K562 (cell line): ENCODE measurements around the gene SLC25A11. TPM values are rescaled to one million over a fixed set of nuclear protein-coding genes. Genes with fewer than 3 reads are reported as not detected.

Experiments used
- ATAC-seq: fragments of 200-7000 bp; cut with Tn5 transposase; 3 replicates; pipeline ENCODE4 v1.9.1; 2020; ENCODE audit warnings: moderate library complexity
- BruUV-seq: library from RNA; stranded (reverse); fragments of 400-500 nt; replicated peaks from 2 replicates; lab custom pipeline; 2021; lab: Mats Ljungman, UMichigan
- CTCF ChIA-PET: fragments of 300-600 bp; formaldehyde crosslinking; extraction: SDS; loops from one replicate; lab custom pipeline; 2021; ENCODE audit warnings: low intra/inter-chr PET ratio; lab: Yijun Ruan, JAX
- POLR2A ChIA-PET: fragments of 300-600, 350-650 bp; sonication (Branson Sonifier 250); formaldehyde crosslinking; extraction: SDS; loops from one replicate; lab custom pipeline; 2021; ENCODE audit warnings: antibody characterized with exemption, inconsistent platforms; lab: Yijun Ruan, JAX
- DNase-seq, 4 experiments: peaks; one replicate each; pipeline versions ENCODE4 v3.0.0 to v3.0.0-alpha.2; 2011 to 2018; ENCODE audit warnings: low spot score in 3 of 4, mixed read lengths in 3 of 4; ENCODE audit errors: extremely low read depth in 1 of 4
- FAIRE-seq: peaks from 2 replicates; lab custom pipeline; 2011; peaks lifted over from hg19 to GRCh38; lab: Jason Lieb, UNC
- H2AFZ ChIP-seq: 2 replicates; pipeline ENCODE4 v1.6.0; 2011; ENCODE audit warnings: low read depth, low read length, control low read depth, inconsistent platforms
- H3K27ac ChIP-seq: fragments of 200-600 bp; 3 replicates; pipeline ENCODE4 v1.8.0; 2011; ENCODE audit warnings: low read depth, mild to moderate bottlenecking, control low read depth, inconsistent platforms, low read length, moderate library complexity, mixed read lengths; ENCODE audit errors: extremely low read depth
- H3K27me3 ChIP-seq, 2 experiments: fragments of 300-600 bp in 1 of 2; 2 replicates in 1 of 2; 3 replicates in 1 of 2; pipeline versions ENCODE4 v1.6.0 to v1.8.0; 2011; ENCODE audit warnings: inconsistent platforms in 2 of 2, low read length in 2 of 2, mild to moderate bottlenecking in 1 of 2, mixed read lengths in 1 of 2, moderate library complexity in 1 of 2; ENCODE audit not compliant: control insufficient read depth in 2 of 2, insufficient read depth in 2 of 2
- H3K36me3 ChIP-seq: fragments of 300-600 bp; 3 replicates; pipeline ENCODE4 v1.8.0; 2011; ENCODE audit warnings: mild to moderate bottlenecking, low read length, inconsistent platforms; ENCODE audit not compliant: control insufficient read depth, insufficient read depth
- H3K4me1 ChIP-seq, 2 experiments: fragments of 200-600 bp in 1 of 2; replicated peaks in 1 of 2; 2 replicates in 1 of 2; 3 replicates in 1 of 2; pipeline versions ENCODE4 v1.5.1 to v1.8.0; 2011; ENCODE audit warnings: inconsistent platforms in 2 of 2, low read length in 2 of 2, mild to moderate bottlenecking in 1 of 2, mixed read lengths in 1 of 2, moderate library complexity in 1 of 2; ENCODE audit not compliant: control insufficient read depth in 2 of 2, insufficient read depth in 2 of 2
- H3K4me2 ChIP-seq: 2 replicates; pipeline ENCODE4 v1.6.1; 2011; ENCODE audit warnings: low read length, control low read depth, inconsistent platforms, mixed read lengths; ENCODE audit not compliant: insufficient read depth
- H3K4me3 ChIP-seq: fragments of 200-600 bp; sonication (generic), shearing (Covaris generic); 2 replicates; pipeline ENCODE4 v1.5.1; 2016; ENCODE audit warnings: control low read depth, inconsistent platforms
- H3K79me2 ChIP-seq: fragments of 200-600 bp; 3 replicates; pipeline ENCODE4 v1.8.0; 2011; ENCODE audit warnings: low read length, inconsistent platforms; ENCODE audit not compliant: control insufficient read depth, insufficient read depth
- H3K9ac ChIP-seq, 2 experiments: 2 replicates each; pipeline versions ENCODE4 v1.6.0 to v1.6.1; 2011; ENCODE audit warnings: low read depth in 2 of 2, low read length in 2 of 2, control low read depth in 1 of 2, inconsistent platforms in 1 of 2, mild to moderate bottlenecking in 1 of 2, mixed read lengths in 1 of 2; ENCODE audit not compliant: insufficient read depth in 1 of 2
- H3K9me1 ChIP-seq: one replicate; pipeline ENCODE4 v1.6.0; 2011; ENCODE audit warnings: inconsistent platforms, mild to moderate bottlenecking, low read length, moderate library complexity; ENCODE audit not compliant: control insufficient read depth, insufficient read depth
- H3K9me3 ChIP-seq: replicated peaks from 2 replicates; pipeline ENCODE4 v1.5.1; 2011; ENCODE audit warnings: low read depth, low read length, inconsistent platforms; ENCODE audit not compliant: control insufficient read depth, insufficient read depth
- H4K20me1 ChIP-seq: replicated peaks from 2 replicates; pipeline ENCODE4 v1.6.1; 2011; ENCODE audit warnings: low read length, inconsistent platforms, mixed read lengths; ENCODE audit not compliant: control insufficient read depth, insufficient read depth
- CEBPZ ChIP-seq: fragments of 150-350 bp; IDR thresholded peaks from 2 replicates; pipeline ENCODE4 v1.6.1; 2014; ENCODE audit warnings: low read depth, mild to moderate bottlenecking, low read length, borderline replicate concordance
- ETV1 ChIP-seq: fragments of 450-650 bp; conservative IDR thresholded peaks from 2 replicates; pipeline ENCODE4 v1.6.1; 2016; ENCODE audit warnings: missing genetic modification characterization, control low read depth, low read depth, missing compliant biosample characterization
- MCM5 ChIP-seq: fragments of 450-650 bp; IDR thresholded peaks from 2 replicates; pipeline ENCODE4 v1.6.1; 2016; ENCODE audit warnings: low read depth
- MEF2A ChIP-seq: IDR thresholded peaks from 2 replicates; pipeline ENCODE4 v1.6.1; 2011; ENCODE audit warnings: low read depth, mild to moderate bottlenecking, low read length, moderate library complexity; ENCODE audit not compliant: control insufficient read depth
- RAD21 ChIP-seq, 2 experiments: fragments of 250-450 bp in 1 of 2; fragments of 450-650 bp in 1 of 2; sonication (Bioruptor Pico) in 1 of 2; formaldehyde crosslinking in 1 of 2; IDR thresholded peaks in 1 of 2; conservative IDR thresholded peaks in 1 of 2; 2 replicates each; pipeline versions ENCODE4 v1.4.0 to v1.8.0; 2020 to 2022; ENCODE audit warnings: mild to moderate bottlenecking in 2 of 2, moderate library complexity in 1 of 2
- ZNF518B ChIP-seq: fragments of 250-450 bp; sonication (Bioruptor Pico); IDR thresholded peaks from 2 replicates; pipeline ENCODE4 v1.5.0; 2021; ENCODE audit warnings: mild to moderate bottlenecking, moderate library complexity
- ZNF740 ChIP-seq, 3 experiments: fragments of 200-800 bp in 1 of 3; sonication (Bioruptor generic) in 1 of 3; sonication (generic) in 1 of 3; formaldehyde crosslinking in 1 of 3; IDR thresholded peaks; 2 replicates each; pipeline versions ENCODE4 v1.6.1 to v1.8.0; 2016 to 2022; ENCODE audit warnings: mild to moderate bottlenecking in 2 of 3, missing compliant biosample characterization in 2 of 3, missing genetic modification characterization in 2 of 3, missing genetic modification reagents in 1 of 3
- WGBS: fragments of 100-300 bp; shearing (Covaris generic); methylation state at CpG from one replicate; pipeline ENCODE4 v1.1.6; 2016; ENCODE audit warnings: low coverage, mixed read lengths; ENCODE audit not compliant: insufficient coverage; ENCODE audit errors: missing lambda C conversion rate; 5-methylcytosine and 5-hydroxymethylcytosine counted together
- in situ Hi-C: fragments of 300-500 bp; cut with MboI; formaldehyde crosslinking; loops from 4 replicates; pipeline ENCODE4 v1.15.0; 2018; ENCODE audit warnings: inconsistent platforms, mixed read lengths
- intact Hi-C: fragments of 100-400 bp; cut with micrococcal nuclease; formaldehyde crosslinking; loops from 2 replicates; pipeline ENCODE4 v1.14.2; 2022
- polyA plus RNA-seq, 8 experiments: library from polyadenylated mRNA; depleted of rRNA in 4 of 8; stranded (reverse) in 5 of 8; unstranded in 3 of 8; fragments of >200 nt; fragmentation: Nextera tagmentation in 2 of 8; fragmentation: Illumina TruSeq in 1 of 8; extraction: Ambion mirVana in 2 of 8; extraction: Trizol in 1 of 8; gene quantifications; 2 replicates each; pipeline versions ENCODE4 v1.2.1 to v1.2.3, GENCODE V29; 2011 to 2014; ENCODE audit warnings: inconsistent platforms in 1 of 8, missing spikeins in 1 of 8
- total RNA-seq, 7 experiments: library from RNA; depleted of rRNA in 6 of 7; stranded (reverse); fragments of >200 nt in 6 of 7; fragmentation: Illumina TruSeq in 2 of 7; extraction: Trizol in 2 of 7; gene quantifications; 2 replicates each; pipeline versions ENCODE4 v1.2.1 to v1.2.3, GENCODE V29; 2011 to 2021; ENCODE audit warnings: low replicate concordance in 1 of 7

Gene SLC25A11
- total and polyA plus RNA-seq, 9 of the 15 experiments (the other 6 are each of a cell fraction or from before 2014, with no cell fraction given) = 3.1 to 56.7 (median 32.9) TPM

GRCh38 chr17:4974115-4974670, 34.3 kb upstream of the SLC25A11 start:
- H2AFZ ChIP-seq = no peak overlapping the region
- H3K79me2 ChIP-seq = peaks cover 2% of the 10 kb centered on the region; the same call in 2 of the 3 replicates
- peaks cover 84% of the 10 kb centered on the region for H3K36me3 ChIP-seq
- no peak overlapping the region for H3K4me3 ChIP-seq
- peaks cover 5 to 6% of the 10 kb centered on the region in 2 experiments; a peak in 4 of 5 replicates for H3K4me1 ChIP-seq
- no peak for TF ChIP-seq RAD21 (CRISPR knock-in tag; conservative IDR thresholded peaks at IDR 0.05 in 1 of 2, IDR thresholded peaks at IDR 0.05 in 1 of 2)
- TF ChIP-seq MCM5 = no peak
- no peak for TF ChIP-seq ETV1 (tag)
- no peak for TF ChIP-seq CEBPZ
- no peak for TF ChIP-seq ZNF518B (CRISPR knock-in tag)
- TF ChIP-seq MEF2A = no peak
- no peak for TF ChIP-seq ZNF740 (CRISPR knock-in tag; IDR thresholded peaks at IDR 0.05)
- no peak for TF ChIP-seq ZNF740 (tag; IDR thresholded peaks at IDR 0.05)
- TF ChIP-seq, all 486 proteins: peak for 0
- Histone ChIP-seq H3K27ac (no peak overlapping the region), H3K4me2 (no peak overlapping the region), H3K9ac (no peak overlapping the region), H3K9me1 (no peaks in the 10 kb centered on the region), H4K20me1 (no peaks in the 10 kb centered on the region), H3K27me3 (no peaks in the 10 kb centered on the region), H3K9me3 (no peaks in the 10 kb centered on the region)
- ATAC-seq (no peak), FAIRE-seq (no peak), DNase-seq (no peak)
- WGBS = 85% methylated on average over 8 of the region's 9 CpGs
- ChIA-PET CTCF (no interaction called here), POLR2A (no interaction called here)
- BruUV-seq = no TSS peak
- in situ Hi-C loops = no loop called here
- intact Hi-C loops = no loop called here
